T-helper 17 cell (primary cell): ENCODE data around the gene FOXQ1. TPM values are rescaled to one million over a fixed set of nuclear protein-coding genes. Genes with fewer than 3 reads are reported as not detected.

Experiments
- ATAC-seq: fragments of 150-1000 bp; cut with Tn5 transposase; 2 replicates; pipeline ENCODE4 v1.10.0; 2021; ENCODE audit warnings: mild to moderate bottlenecking, moderate library complexity
- DNase-seq, 3 donors: peaks; one replicate each; pipeline versions ENCODE4 v3.0.0 to v3.0.0-alpha.2; 2020 to 2021
- H3K9me3 ChIP-seq: one replicate; pipeline ENCODE4 v1.7.0; 2013; ENCODE audit warnings: low read length, mild to moderate bottlenecking; ENCODE audit not compliant: control insufficient read depth, poor library complexity, severe bottlenecking
- H3K27ac Mint-ChIP-seq: one replicate; pipeline ENCODE4 v1.8.0; 2022; ENCODE audit warnings: mild to moderate bottlenecking, moderate library complexity, mixed read lengths
- H3K27me3 Mint-ChIP-seq: one replicate; pipeline ENCODE4 v1.8.0; 2022; ENCODE audit warnings: mixed read lengths
- H3K36me3 Mint-ChIP-seq: one replicate; pipeline ENCODE4 v1.8.0; 2022; ENCODE audit warnings: low read depth, mixed read lengths
- H3K4me1 Mint-ChIP-seq: one replicate; pipeline ENCODE4 v1.8.0; 2022; ENCODE audit warnings: mild to moderate bottlenecking, mixed read lengths
- H3K4me3 Mint-ChIP-seq: one replicate; pipeline ENCODE4 v1.8.0; 2022; ENCODE audit warnings: mild to moderate bottlenecking, moderate library complexity, mixed read lengths
- total RNA-seq, 4 donors: library from RNA in 2 of 4; stranded (reverse) in 2 of 4; gene quantifications; one replicate each; pipeline ENCODE4 v1.2.3 and lab custom pipeline; 2022 to 2026

Gene FOXQ1, protein sequence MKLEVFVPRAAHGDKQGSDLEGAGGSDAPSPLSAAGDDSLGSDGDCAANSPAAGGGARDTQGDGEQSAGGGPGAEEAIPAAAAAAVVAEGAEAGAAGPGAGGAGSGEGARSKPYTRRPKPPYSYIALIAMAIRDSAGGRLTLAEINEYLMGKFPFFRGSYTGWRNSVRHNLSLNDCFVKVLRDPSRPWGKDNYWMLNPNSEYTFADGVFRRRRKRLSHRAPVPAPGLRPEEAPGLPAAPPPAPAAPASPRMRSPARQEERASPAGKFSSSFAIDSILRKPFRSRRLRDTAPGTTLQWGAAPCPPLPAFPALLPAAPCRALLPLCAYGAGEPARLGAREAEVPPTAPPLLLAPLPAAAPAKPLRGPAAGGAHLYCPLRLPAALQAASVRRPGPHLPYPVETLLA
- not detected for total RNA-seq
- 0 reads per million in 2 donors for total RNA-seq (lab: John Stamatoyannopoulos, UW)

GRCh38 chr6:1311400-1312202, at the start of gene FOXQ1:
TSS of gene FOXQ1 (plus strand) at chr6:1312098. CDS start at chr6:1312705, 607 bp downstream.
- no peak within 1 kb of the TSS for H3K27ac Mint-ChIP-seq
- H3K9me3 ChIP-seq: no peaks in the 10 kb centered on the region
- H3K4me1 Mint-ChIP-seq: peaks cover 25% of the 10 kb centered on the region
- peak within 1 kb of the TSS; percentile 75 for H3K4me3 Mint-ChIP-seq
- peaks cover 11% of the 10 kb centered on the region for H3K36me3 Mint-ChIP-seq
- no peak for DNase-seq
- H3K27me3 Mint-ChIP-seq: peaks cover 70% of the 10 kb centered on the region
- no peak for ATAC-seq

DNA sequence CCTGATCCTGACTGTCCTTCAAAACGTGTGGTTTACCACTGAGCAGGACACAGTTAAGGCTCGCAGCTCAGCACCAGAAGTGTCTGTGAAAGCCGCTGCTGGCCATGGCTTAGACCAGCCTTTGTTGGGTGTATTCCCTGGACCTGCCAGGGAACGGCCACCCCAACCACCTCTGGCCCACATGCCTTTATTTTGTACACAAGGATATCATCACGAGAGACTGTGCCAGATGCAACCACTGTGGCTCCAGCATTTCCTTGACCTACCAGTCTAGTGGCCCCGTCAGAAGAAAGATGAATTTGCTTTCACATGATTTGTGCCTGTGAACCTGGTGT, 49.2 kb upstream of the FOXQ1 start:
- Mint-ChIP-seq H3K4me3 (no peak overlapping the region), H3K27ac (no peak overlapping the region), H3K4me1 (no peaks in the 10 kb centered on the region), H3K27me3 (peaks cover 41% of the 10 kb centered on the region), H3K36me3 (peaks cover 2% of the 10 kb centered on the region)
- DNase-seq (no peak), ATAC-seq (no peak)
- no peaks in the 10 kb centered on the region for H3K9me3 ChIP-seq

GRCh38 chr6:1263039-1263849, 48.7 kb upstream of the FOXQ1 start:
- Mint-ChIP-seq H3K4me1 (no peaks in the 10 kb centered on the region), H3K4me3 (no peak overlapping the region), H3K27me3 (peaks cover 36% of the 10 kb centered on the region), H3K27ac (no peak overlapping the region), H3K36me3 (peaks cover 2% of the 10 kb centered on the region)
- ATAC-seq (no peak), DNase-seq (no peak)
- H3K9me3 ChIP-seq: no peaks in the 10 kb centered on the region

DNA sequence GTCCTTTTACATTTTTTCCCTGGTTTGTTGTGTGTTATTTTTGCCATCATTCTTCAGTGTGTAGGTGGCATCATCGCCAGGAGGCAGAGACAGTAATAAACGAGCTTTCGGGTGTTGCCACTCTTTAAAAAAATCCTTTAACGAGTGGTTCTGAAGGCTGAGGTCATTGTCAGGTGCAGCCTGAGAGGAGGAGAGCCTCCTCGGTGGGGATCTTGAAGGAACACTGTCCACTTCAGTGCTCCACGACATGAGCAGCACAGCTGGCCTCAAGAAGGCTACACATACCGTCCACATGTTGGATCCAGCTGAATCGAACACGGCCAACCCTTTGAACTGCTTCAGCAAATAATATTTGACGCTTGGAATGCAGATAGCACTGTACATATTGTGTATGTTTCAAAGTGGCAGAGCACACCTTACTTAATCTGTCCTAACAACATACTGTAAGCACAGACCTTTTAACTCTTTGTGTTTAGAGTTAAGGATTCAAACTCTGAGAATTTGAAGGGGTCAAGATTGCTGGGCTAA, 48.0 kb upstream of the FOXQ1 start:
- no peak for ATAC-seq
- H3K36me3 Mint-ChIP-seq: peaks cover 2% of the 10 kb centered on the region

DNA sequence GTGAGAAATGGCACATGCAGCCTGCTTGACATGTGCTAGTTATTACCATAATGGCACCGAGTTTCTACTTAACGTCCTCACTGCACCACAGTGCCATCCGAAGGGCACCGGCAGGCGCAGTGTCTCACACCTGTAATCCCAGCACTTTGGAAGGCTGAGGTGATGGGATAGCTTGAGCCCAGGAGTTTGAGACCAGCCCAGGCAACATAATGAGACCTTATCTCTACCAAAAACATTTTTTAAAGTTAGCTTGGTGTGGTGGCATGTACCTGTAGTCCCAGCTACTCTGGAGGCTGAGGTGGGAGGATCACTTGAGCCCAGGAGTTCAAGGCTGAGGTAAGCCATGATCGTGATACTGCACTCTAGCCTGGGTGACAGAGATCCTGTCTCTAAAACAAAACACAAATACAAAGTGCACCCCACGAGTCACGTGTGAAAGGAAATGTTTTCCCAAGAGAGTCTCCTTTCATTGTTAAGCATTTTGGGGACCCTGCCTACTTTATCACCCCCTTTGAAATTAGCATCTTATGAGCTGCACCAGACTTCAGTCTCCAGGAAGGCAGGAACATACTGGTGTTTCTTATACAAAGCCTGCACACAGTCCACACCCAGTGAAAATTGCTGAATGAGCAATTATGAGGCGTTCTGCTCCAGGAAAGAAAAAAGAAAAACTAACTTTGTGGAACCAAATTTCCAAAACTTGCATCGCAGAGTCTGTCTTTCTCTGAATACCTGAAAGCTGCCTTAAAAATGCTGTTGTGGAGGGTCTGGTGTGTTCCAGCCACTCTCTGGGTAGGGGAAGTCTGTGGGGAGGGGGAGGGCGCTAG, 47.1 kb upstream of the FOXQ1 start:
- Mint-ChIP-seq H3K4me3 (no peak overlapping the region), H3K27me3 (peaks cover 38% of the 10 kb centered on the region), H3K36me3 (peaks cover 2% of the 10 kb centered on the region), H3K4me1 (no peaks in the 10 kb centered on the region), H3K27ac (no peak overlapping the region)
- H3K9me3 ChIP-seq: no peaks in the 10 kb centered on the region
- DNase-seq (no peak), ATAC-seq (no peak)

More for the DNA sequence above, 48.0 kb upstream of the FOXQ1 start:
- Mint-ChIP-seq H3K27ac (no peak overlapping the region), H3K27me3 (peaks cover 36% of the 10 kb centered on the region), H3K4me1 (no peaks in the 10 kb centered on the region), H3K4me3 (no peak overlapping the region)
- no peak for DNase-seq
- no peaks in the 10 kb centered on the region for H3K9me3 ChIP-seq

DNA sequence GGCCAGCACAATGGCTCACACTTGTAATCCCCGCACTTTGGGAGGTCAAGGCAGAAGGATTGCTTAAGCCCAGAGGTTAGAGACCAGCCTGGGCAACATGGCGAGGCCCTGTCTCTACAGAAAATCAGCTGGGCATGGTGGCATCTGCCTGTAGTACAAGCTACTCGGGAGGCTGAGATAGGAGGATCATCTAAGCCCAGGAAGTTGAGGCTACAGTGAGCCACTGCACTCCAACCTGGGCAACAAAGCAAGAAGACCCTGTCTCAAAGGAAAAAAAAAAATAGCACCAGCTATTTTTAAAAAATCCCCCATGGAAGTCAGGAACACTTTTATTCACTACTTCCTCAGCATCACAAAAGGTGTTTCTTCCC, 45.2 kb upstream of the FOXQ1 start:
- H3K27me3 Mint-ChIP-seq: peaks cover 40% of the 10 kb centered on the region
- H3K4me3 Mint-ChIP-seq: no peak overlapping the region
- peaks cover 2% of the 10 kb centered on the region for H3K36me3 Mint-ChIP-seq
- no peak overlapping the region for H3K27ac Mint-ChIP-seq
- no peak for DNase-seq
- H3K4me1 Mint-ChIP-seq: no peaks in the 10 kb centered on the region
- H3K9me3 ChIP-seq: no peaks in the 10 kb centered on the region
- ATAC-seq: no peak

DNA sequence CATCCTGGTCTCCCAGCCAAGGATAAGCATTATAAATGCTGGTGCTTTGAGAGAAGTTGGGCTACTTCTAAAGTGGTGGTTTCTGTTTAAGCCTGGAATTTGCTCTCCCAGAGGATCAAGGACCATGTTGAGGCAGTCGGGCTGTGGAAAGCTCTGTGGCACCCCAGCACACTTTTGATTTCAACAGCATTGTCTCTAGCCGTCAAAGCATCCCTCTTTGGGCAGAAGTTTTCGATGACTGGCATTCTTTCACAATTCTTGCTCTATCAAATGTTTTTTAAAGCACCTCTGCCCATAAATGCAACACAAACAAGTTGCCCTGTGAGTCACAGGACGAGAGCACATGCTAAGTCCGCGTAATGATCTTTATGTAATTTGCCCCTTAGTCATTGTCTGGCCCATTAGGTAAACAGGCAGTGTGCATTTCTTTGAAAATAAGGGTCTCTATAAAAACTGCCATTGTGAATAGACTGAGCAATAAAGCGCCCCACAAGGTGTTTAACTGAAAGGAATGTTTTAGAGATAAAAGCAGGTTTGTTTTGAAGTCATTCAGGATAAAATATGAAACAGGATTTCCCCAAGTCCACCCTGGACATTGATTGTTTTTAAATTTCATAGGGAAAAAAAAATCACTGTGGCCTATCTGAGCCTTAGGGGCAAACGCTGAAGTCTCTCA, 44.7 kb upstream of the FOXQ1 start:
- DNase-seq (no peak), ATAC-seq (no peak)
- Mint-ChIP-seq H3K4me1 (no peaks in the 10 kb centered on the region), H3K27ac (no peak overlapping the region), H3K4me3 (no peak overlapping the region), H3K27me3 (peaks cover 40% of the 10 kb centered on the region), H3K36me3 (peaks cover 2% of the 10 kb centered on the region)
- no peaks in the 10 kb centered on the region for H3K9me3 ChIP-seq

DNA sequence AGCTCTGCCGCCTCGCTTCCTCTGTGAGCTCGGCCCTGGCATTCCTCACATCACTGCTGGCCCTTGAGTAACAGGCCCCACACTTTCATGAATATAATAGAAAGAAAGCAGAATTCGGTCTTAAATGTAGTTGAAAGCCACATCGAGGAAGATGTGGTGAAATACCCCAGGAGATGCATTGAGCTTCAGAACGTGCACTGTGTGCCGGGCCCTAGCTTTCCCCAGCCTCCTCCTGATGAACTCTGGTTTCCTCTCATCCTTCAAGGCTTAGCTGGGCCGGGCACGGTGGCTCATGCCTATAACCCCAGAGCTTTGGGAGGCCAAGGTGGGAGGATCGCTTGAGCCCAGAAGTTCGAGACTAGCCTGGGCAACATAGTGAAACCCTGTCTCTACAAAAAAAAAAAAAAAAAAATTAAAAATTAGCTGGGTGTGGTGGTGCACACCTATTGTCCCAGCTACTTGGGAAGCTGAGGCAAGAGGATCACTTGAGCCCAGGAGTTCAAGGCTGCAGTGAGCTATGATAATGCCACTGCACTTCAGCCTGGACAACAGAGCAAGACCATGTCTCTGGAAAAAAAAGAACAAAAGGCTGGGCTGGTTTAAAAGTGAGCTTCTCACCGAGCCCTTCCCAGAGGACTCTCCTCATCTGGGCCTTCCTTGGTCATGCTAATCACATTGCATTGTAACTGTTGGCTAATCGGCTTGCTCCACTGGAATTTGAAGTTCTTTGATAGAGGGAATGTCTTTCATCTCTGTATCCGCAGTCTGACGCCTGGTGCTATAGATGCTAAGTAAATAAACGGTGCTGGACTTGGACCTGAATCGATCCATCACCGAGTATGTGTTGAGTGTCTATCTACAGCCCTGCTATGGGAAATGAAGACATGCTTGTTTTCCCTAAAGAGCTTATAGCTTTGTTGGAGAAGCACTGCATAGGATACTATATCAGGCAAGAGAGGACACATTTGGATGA, 43.8 kb upstream of the FOXQ1 start:
- ATAC-seq (no peak), DNase-seq (no peak)
- peaks cover 2% of the 10 kb centered on the region for H3K36me3 Mint-ChIP-seq
- no peak overlapping the region for H3K27ac Mint-ChIP-seq
- peaks cover 39% of the 10 kb centered on the region for H3K27me3 Mint-ChIP-seq
- H3K4me1 Mint-ChIP-seq: no peaks in the 10 kb centered on the region
- H3K4me3 Mint-ChIP-seq: no peak overlapping the region
- H3K9me3 ChIP-seq: no peaks in the 10 kb centered on the region

- ATAC-seq (no peak), DNase-seq (no peak)
- no peaks in the 10 kb centered on the region for H3K4me1 Mint-ChIP-seq
- peaks cover 2% of the 10 kb centered on the region for H3K36me3 Mint-ChIP-seq
- H3K27ac Mint-ChIP-seq: no peak overlapping the region
- no peak overlapping the region for H3K4me3 Mint-ChIP-seq
- no peaks in the 10 kb centered on the region for H3K9me3 ChIP-seq
- peaks cover 40% of the 10 kb centered on the region for H3K27me3 Mint-ChIP-seq
Observed at GRCh38 chr6:1271071-1271763, 40.7 kb upstream of the FOXQ1 start.

- Mint-ChIP-seq H3K36me3 (no peaks in the 10 kb centered on the region), H3K4me1 (peaks cover 3% of the 10 kb centered on the region), H3K27ac (no peak overlapping the region), H3K27me3 (peaks cover 69% of the 10 kb centered on the region), H3K4me3 (no peak overlapping the region)
- no peak for DNase-seq
- ATAC-seq: no peak
- H3K9me3 ChIP-seq: no peaks in the 10 kb centered on the region
Observed at GRCh38 chr6:1278061-1278720, 33.7 kb upstream of the FOXQ1 start.
